Colonic mucosa (tissue), 4 donors: ENCODE measurements around the gene TCF12. TPM values are rescaled to one million over a fixed set of nuclear protein-coding genes. Genes with fewer than 3 reads are reported as not detected.
A peak's percentile ranks its signal among the peaks of the same experiment; 100 is the strongest.

ENCODE experiments used
- DNase-seq: peaks from one replicate; pipeline ENCODE4 v3.0.0-alpha.2; 2020
- H3K27ac ChIP-seq: fragments of 200-600 bp; one replicate; pipeline ENCODE4 v1.8.0; 2021
- H3K27me3 ChIP-seq: fragments of 200-600 bp; one replicate; pipeline ENCODE4 v1.8.0; 2021
- H3K36me3 ChIP-seq: fragments of 200-600 bp; one replicate; pipeline ENCODE4 v1.8.0; 2021
- H3K4me1 ChIP-seq: fragments of 200-600 bp; one replicate; pipeline ENCODE4 v1.8.0; 2021; ENCODE audit warnings: mild to moderate bottlenecking
- H3K4me3 ChIP-seq: fragments of 200-600 bp; one replicate; pipeline ENCODE4 v1.8.0; 2021
- H3K9ac ChIP-seq, 2 donors: one replicate each; pipeline ENCODE4 v1.7.0; 2013; ENCODE audit warnings: control low read depth in 2 of 2, low read depth in 2 of 2, low read length in 2 of 2
- H3K9me3 ChIP-seq: fragments of 200-600 bp; one replicate; pipeline ENCODE4 v1.8.0; 2021
- intact Hi-C: fragments of 100-400 bp; cut with DNase I; formaldehyde crosslinking; loops from one replicate; pipeline ENCODE4 v1.14.1; 2022
- total RNA-seq, 2 donors: library from RNA; stranded (reverse); fragmentation: NEBNext Ultra II Directional in 1 of 2; extraction: Animal tissue kit (Norgen Biotek cat#: 25700) in 1 of 2; gene quantifications; one replicate each; pipeline ENCODE4 v1.2.1, GENCODE V29; 2021
- TF ChIP-seq, protein P1 (sequence below): fragments of 200-600 bp; IDR thresholded peaks from one replicate; pipeline ENCODE4 v1.8.0; 2022; ENCODE audit warnings: antibody characterized with exemption, mild to moderate bottlenecking
- donor health status: healthy.
- donor health status: DM: no; HTN: no; CAD: no.
- donor health status: DM: no; HTN: no; CAD: no.

The TCF12 gene
- 10 to 100 TPM; 68.7 to 76.3 TPM for total RNA-seq

DNA sequence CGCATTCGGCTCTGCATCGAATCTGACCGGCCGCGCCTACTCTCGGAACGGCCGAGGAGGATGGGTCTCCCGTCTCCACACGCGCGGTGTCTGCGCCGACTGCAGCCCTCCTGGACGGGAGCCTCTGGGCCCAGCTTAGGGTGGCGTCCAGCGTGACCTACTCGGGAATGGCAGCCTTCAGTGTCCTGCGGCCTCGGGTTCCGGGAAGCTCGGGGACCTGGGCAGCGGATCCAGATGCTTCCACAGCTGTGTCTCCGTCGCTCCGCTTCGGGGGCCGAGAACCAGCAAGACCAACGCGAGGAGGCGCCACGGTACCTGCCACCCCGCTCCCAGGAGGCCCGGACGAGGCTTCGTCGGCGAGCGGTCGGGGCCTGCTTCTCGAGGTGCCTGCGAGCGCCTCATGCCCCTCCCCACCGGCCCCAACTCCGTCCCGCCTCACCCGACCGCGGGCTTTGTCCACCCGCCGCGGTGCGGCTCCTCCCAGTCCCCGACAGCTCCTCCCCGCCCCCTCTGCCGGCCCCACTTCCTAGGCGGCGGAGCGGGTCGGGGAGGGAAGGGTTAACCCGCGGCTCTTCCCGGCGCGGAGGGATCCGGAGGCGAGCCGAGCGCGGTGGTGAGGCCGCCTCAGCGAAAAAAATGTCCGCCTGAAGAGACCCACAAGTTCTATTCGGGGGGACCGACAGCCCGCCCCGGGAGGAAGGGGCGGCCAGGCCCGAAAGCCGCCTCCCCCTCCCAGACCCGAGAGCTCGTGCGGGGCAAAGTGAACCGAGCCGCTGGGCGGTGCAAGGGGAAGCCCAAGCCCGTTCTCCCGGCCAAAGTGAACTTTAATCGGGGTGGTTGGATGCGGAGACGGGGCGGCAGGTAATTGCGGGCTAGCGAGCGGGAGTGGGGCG is at the start of gene TCF12:
Gene TCF12 (plus strand): TSS at position 599 of the 893 bp plus-strand sequence. CDS start 1,270 bp downstream, outside the sequence.
- peak within 1 kb of the TSS; percentile 91 for H3K4me3 ChIP-seq
- H3K27me3 ChIP-seq = no peaks in the 10 kb centered on the region
- DNase-seq = peak; percentile 93
- no peaks in the 10 kb centered on the region for H3K9me3 ChIP-seq
- H3K9ac ChIP-seq = peak within 1 kb of the TSS; percentile 82 to 93
- H3K36me3 ChIP-seq = no peaks in the 10 kb centered on the region
- no peaks in the 10 kb centered on the region for H3K4me1 ChIP-seq
- TF ChIP-seq, protein P1, sequence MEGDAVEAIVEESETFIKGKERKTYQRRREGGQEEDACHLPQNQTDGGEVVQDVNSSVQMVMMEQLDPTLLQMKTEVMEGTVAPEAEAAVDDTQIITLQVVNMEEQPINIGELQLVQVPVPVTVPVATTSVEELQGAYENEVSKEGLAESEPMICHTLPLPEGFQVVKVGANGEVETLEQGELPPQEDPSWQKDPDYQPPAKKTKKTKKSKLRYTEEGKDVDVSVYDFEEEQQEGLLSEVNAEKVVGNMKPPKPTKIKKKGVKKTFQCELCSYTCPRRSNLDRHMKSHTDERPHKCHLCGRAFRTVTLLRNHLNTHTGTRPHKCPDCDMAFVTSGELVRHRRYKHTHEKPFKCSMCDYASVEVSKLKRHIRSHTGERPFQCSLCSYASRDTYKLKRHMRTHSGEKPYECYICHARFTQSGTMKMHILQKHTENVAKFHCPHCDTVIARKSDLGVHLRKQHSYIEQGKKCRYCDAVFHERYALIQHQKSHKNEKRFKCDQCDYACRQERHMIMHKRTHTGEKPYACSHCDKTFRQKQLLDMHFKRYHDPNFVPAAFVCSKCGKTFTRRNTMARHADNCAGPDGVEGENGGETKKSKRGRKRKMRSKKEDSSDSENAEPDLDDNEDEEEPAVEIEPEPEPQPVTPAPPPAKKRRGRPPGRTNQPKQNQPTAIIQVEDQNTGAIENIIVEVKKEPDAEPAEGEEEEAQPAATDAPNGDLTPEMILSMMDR = no peak
- intact Hi-C loops = loop anchor here (5.0 kb wide), 1 partner anchor 219 kb away; no protein-coding TSS in a partner anchor
- H3K27ac ChIP-seq = peak within 1 kb of the TSS; percentile 93

GRCh38 chr15:56869573-56869972 is 48.9 kb upstream of the TCF12 start:
- Histone ChIP-seq H3K4me3 (no peak overlapping the region), H3K4me1 (no peaks in the 10 kb centered on the region), H3K36me3 (no peaks in the 10 kb centered on the region), H3K27me3 (no peaks in the 10 kb centered on the region), H3K9ac (no peak overlapping the region), H3K27ac (no peak overlapping the region), H3K9me3 (no peaks in the 10 kb centered on the region)
- intact Hi-C loops = loop anchor here (5.0 to 10.0 kb wide), 2 partner anchors 47 to 375 kb away; no protein-coding TSS in a partner anchor
- DNase-seq = peak; percentile 70
- TF ChIP-seq, protein P1 = peak; percentile 52

DNA sequence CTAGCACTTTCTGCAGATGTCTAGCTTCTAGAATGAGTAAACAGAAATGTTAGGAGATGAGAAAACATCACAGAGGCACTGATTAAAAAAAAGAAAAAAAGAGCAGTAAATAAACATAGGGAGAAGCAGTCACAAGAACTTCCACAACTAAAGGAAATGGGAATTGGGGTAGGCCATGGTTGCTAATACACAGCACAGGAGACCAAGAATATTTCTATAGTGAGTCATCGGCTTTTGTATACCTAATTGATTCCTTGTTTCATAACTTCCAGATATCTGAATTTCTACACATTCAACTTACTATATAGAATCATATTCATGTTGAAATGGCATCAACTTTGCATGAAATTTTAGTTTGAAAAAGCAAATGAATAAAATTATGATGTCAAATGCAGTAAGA is 47.3 kb upstream of the TCF12 start:
- intact Hi-C loops = no loop called here
- no peaks in the 10 kb centered on the region for H3K4me1 ChIP-seq
- TF ChIP-seq, protein P1 = no peak

DNA sequence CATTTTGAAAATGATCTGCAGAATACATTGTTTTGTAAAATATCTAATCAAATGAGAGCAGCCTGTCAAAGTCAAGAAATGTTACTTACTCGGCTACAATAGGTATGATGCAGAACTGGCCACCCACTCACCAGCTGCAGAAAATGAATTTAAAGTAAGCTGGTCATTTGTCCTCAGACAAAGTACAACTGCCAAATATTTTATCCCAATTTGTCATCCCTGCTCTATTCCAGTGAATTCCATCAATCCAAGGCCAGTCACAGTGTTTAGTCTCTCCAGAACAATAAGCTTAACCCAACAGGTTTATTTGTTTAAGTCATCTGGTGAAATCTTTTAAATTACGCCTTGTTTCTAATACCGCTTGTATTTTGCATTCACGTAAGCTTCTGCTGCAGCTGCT is 46.6 kb upstream of the TCF12 start:
- no peak overlapping the region for H3K4me3 ChIP-seq
- no peaks in the 10 kb centered on the region for H3K9me3 ChIP-seq
- no peak for DNase-seq
- H3K9ac ChIP-seq = no peak overlapping the region
- H3K4me1 ChIP-seq = no peaks in the 10 kb centered on the region
- H3K27ac ChIP-seq = no peak overlapping the region
- intact Hi-C loops = no loop called here
- TF ChIP-seq, protein P1 = no peak
- H3K27me3 ChIP-seq = no peaks in the 10 kb centered on the region
- no peaks in the 10 kb centered on the region for H3K36me3 ChIP-seq

More for the DNA sequence above, 47.3 kb upstream of the TCF12 start:
- Histone ChIP-seq H3K9ac (no peak overlapping the region), H3K4me3 (no peak overlapping the region), H3K27ac (no peak overlapping the region), H3K36me3 (no peaks in the 10 kb centered on the region), H3K9me3 (no peaks in the 10 kb centered on the region), H3K27me3 (no peaks in the 10 kb centered on the region)
- DNase-seq = no peak

DNA sequence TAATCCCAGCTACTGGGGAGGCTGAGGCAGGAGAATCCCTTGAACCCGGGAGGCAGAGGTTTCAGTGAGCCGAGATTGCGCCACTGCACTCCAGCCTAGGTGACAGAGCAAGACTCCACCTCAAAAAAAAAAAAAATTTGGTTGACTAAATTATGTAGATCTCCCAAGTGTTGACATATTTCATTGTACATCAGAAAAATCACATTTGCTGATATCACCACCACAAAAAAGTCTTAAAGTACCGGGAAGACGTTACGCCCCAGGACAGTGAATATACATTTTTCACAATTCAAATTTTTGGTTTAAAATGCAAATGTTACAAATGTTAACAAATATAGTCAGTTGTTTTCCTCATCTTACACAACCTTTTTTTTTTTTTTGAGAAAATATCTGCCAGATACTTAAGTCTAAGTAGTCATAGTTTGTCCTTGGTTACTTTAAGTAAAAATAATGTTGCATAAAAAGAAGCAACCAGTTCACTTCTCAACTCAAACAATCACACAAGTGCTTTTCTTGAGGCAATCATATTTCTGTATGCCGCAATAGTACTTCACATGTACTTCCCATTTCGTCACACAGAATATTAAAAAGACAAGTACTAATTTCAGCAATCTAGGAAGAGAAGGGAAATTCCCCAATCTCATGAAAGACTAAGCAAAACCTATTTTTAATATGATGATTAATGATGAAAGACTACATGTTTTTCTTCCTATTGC is 41.0 kb upstream of the TCF12 start:
- H3K27me3 ChIP-seq = no peaks in the 10 kb centered on the region
- H3K36me3 ChIP-seq = no peaks in the 10 kb centered on the region
- no peaks in the 10 kb centered on the region for H3K9me3 ChIP-seq
- no peak overlapping the region for H3K4me3 ChIP-seq
- H3K4me1 ChIP-seq = no peaks in the 10 kb centered on the region
- H3K27ac ChIP-seq = no peak overlapping the region
- intact Hi-C loops = no loop called here
- TF ChIP-seq, protein P1 = no peak
- DNase-seq = no peak
- H3K9ac ChIP-seq = no peak overlapping the region
